ENCODE data around the gene DARS2.

- TF ChIP-seq CTCF (IDR thresholded peaks at IDR 0.05; ENCODE audit: poor library complexity) (no peak), EZH2 (IDR thresholded peaks at IDR 0.05; ENCODE audit: borderline replicate concordance) (no peak)
Measured at GRCh38 chr1:173864179-173864867, 39.9 kb downstream of the DARS2 start.
